Spleen (tissue), 7 donors: ENCODE data around the gene CSNK1E.
"Not testable (repeated sequence)": the region's sequence is repeated elsewhere in the genome, so short reads cannot be mapped to it uniquely, and the experiment has no call there.

ENCODE experiments used
- POLR2A ChIP-seq, 3 donors: fragments of 450-650 bp; IDR thresholded peaks; one replicate each; pipeline ENCODE4 v1.5.1; 2017; ENCODE audit warnings: antibody characterized with exemption in 3 of 3, mild to moderate bottlenecking in 1 of 3
- POLR2AphosphoS5 ChIP-seq, 3 donors: sonication (generic); formaldehyde crosslinking; IDR thresholded peaks; one replicate each; pipeline ENCODE4 v1.5.1; 2017; ENCODE audit warnings: antibody characterized with exemption in 3 of 3
- TF ChIP-seq, protein P1 (sequence below), 11 experiments: fragments of 200-600 bp in 7 of 11; fragments of 450-650 bp in 4 of 11; sonication (generic) in 4 of 11; IDR thresholded peaks in 8 of 11; conservative IDR thresholded peaks in 3 of 11; 1 replicate in 7 of 11; 2 replicates in 4 of 11; pipeline versions ENCODE4 v1.4.0 to v1.8.0; 2016 to 2021; ENCODE audit warnings: antibody characterized with exemption in 11 of 11, inconsistent platforms in 4 of 11, mild to moderate bottlenecking in 1 of 11
- donor health status: DM: no; HTN: no; CAD: no; lungs with moderate emphysema.
- donor health status: DM: no; HTN: no; CAD: no.
- donor health status: DM: no; HTN: no; CAD: no.

DNA sequence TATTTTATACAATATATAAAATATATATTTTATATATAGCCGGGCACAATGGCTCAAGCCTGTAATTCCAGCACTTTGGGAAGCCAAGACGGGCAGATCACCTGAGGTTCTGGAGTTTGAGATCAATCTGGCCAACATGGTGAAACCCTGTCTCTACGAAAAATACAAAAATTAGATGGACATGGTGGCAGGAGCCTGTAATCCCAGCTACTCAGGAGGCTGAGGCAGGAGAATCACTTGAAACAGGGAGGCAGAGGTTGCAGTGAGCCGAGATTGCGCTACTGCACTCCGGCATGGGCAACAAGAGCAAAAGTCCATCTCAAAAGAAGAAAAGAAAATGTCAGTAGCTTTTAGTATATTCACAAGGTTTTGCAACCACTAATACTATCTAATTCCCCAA is 22.7 kb upstream of the CSNK1E start:
- TF ChIP-seq, protein P1, sequence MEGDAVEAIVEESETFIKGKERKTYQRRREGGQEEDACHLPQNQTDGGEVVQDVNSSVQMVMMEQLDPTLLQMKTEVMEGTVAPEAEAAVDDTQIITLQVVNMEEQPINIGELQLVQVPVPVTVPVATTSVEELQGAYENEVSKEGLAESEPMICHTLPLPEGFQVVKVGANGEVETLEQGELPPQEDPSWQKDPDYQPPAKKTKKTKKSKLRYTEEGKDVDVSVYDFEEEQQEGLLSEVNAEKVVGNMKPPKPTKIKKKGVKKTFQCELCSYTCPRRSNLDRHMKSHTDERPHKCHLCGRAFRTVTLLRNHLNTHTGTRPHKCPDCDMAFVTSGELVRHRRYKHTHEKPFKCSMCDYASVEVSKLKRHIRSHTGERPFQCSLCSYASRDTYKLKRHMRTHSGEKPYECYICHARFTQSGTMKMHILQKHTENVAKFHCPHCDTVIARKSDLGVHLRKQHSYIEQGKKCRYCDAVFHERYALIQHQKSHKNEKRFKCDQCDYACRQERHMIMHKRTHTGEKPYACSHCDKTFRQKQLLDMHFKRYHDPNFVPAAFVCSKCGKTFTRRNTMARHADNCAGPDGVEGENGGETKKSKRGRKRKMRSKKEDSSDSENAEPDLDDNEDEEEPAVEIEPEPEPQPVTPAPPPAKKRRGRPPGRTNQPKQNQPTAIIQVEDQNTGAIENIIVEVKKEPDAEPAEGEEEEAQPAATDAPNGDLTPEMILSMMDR (IDR thresholded peaks at IDR 0.05 in 8 of 11, conservative IDR thresholded peaks at IDR 0.05 in 3 of 11): not testable (repeated sequence)
- TF ChIP-seq POLR2AphosphoS5, POLR2A (IDR thresholded peaks at IDR 0.05): not testable (repeated sequence)
